Measurements from ENCODE around the gene ANO1.

The ANO1 gene

DNA sequence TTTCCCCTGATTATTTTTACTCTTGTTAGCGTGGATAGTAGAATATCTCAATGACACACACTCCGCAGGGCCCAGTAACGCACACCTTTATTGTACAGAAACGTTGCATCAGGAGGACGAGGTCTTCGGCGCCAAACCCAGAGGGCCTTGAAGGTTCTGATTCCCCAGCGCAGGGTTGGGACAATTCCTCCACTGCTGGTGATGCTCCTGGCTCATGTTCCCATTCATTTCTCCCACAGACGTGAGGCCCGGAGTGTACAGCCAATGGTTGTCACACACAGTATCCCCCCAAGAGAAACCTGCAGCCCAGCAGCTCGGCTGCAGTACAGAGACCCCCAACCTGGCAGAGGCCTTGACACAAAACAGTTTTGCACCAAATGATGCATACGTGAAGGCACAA, 6.1 kb upstream of the ANO1 start:
- Histone ChIP-seq H3K9me3 (ENCODE audit: insufficient read depth, low read length) (no peaks in the 10 kb centered on the region), H3K36me3 (ENCODE audit: low read length) (no peaks in the 10 kb centered on the region), H3K9ac (ENCODE audit: low read length) (no peak overlapping the region), H3K79me2 (ENCODE audit: insufficient read depth, low read length) (no peaks in the 10 kb centered on the region), H3K27ac (ENCODE audit: low read depth, low read length) (no peak overlapping the region), H3K4me3 (ENCODE audit: insufficient read depth, low read length, poor library complexity, severe bottlenecking) (no peak overlapping the region), H3F3A (ENCODE audit: insufficient read depth) (no peaks in the 10 kb centered on the region), H2AFZ (ENCODE audit: low read depth, low read length, severe bottlenecking) (no peak overlapping the region), H3K9me2 (replicated peaks; ENCODE audit: insufficient read depth, low read length) (no peaks in the 10 kb centered on the region), H4K20me1 (ENCODE audit: low read depth, low read length) (no peaks in the 10 kb centered on the region), H3K27me3 (ENCODE audit: low read length) (no peaks in the 10 kb centered on the region), H3K4me2 (ENCODE audit: low read depth, low read length, poor library complexity, severe bottlenecking) (no peak overlapping the region)
- TF ChIP-seq, protein P1, sequence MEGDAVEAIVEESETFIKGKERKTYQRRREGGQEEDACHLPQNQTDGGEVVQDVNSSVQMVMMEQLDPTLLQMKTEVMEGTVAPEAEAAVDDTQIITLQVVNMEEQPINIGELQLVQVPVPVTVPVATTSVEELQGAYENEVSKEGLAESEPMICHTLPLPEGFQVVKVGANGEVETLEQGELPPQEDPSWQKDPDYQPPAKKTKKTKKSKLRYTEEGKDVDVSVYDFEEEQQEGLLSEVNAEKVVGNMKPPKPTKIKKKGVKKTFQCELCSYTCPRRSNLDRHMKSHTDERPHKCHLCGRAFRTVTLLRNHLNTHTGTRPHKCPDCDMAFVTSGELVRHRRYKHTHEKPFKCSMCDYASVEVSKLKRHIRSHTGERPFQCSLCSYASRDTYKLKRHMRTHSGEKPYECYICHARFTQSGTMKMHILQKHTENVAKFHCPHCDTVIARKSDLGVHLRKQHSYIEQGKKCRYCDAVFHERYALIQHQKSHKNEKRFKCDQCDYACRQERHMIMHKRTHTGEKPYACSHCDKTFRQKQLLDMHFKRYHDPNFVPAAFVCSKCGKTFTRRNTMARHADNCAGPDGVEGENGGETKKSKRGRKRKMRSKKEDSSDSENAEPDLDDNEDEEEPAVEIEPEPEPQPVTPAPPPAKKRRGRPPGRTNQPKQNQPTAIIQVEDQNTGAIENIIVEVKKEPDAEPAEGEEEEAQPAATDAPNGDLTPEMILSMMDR (IDR thresholded peaks at IDR 0.05; ENCODE audit: insufficient read depth, low read length, poor library complexity, severe bottlenecking): no peak
- TF ChIP-seq EZH2phosphoT487 (conservative IDR thresholded peaks at IDR 0.05; ENCODE audit: low read length): no peak

DNA sequence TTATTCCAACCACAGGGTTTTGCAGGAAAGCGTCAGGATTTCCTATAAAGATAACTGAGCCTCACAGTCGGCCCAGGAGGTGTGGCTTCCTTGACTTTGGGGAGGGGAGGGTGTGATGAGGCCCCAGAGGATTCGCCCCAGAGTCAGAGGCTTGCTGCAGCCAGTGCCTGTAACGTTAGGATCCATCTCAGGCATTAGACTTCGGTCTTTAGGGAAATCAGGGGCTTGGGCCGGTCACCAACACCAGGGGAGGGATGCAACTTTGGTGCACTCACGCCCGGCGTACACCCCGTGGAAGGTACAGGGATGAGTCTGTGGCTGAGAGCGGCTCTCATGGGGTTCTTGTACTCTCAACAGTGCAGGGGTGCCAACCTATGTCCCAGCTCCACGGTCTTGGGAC, 5.7 kb upstream of the ANO1 start:
- TF ChIP-seq EZH2phosphoT487 (conservative IDR thresholded peaks at IDR 0.05; ENCODE audit: low read length): no peak
- TF ChIP-seq, protein P1 (IDR thresholded peaks at IDR 0.05; ENCODE audit: insufficient read depth, low read length, poor library complexity, severe bottlenecking): no peak
- Histone ChIP-seq H3K9me2 (replicated peaks; ENCODE audit: insufficient read depth, low read length) (no peaks in the 10 kb centered on the region), H3K9me3 (ENCODE audit: insufficient read depth, low read length) (no peaks in the 10 kb centered on the region), H3K36me3 (ENCODE audit: low read length) (no peaks in the 10 kb centered on the region), H3F3A (ENCODE audit: insufficient read depth) (no peaks in the 10 kb centered on the region), H3K27ac (ENCODE audit: low read depth, low read length) (no peak overlapping the region), H3K4me3 (ENCODE audit: insufficient read depth, low read length, poor library complexity, severe bottlenecking) (no peak overlapping the region), H2AFZ (ENCODE audit: low read depth, low read length, severe bottlenecking) (no peak overlapping the region), H3K27me3 (ENCODE audit: low read length) (no peaks in the 10 kb centered on the region), H3K9ac (ENCODE audit: low read length) (no peak overlapping the region), H3K4me2 (ENCODE audit: low read depth, low read length, poor library complexity, severe bottlenecking) (no peak overlapping the region), H3K79me2 (ENCODE audit: insufficient read depth, low read length) (no peaks in the 10 kb centered on the region), H4K20me1 (ENCODE audit: low read depth, low read length) (no peaks in the 10 kb centered on the region)

DNA sequence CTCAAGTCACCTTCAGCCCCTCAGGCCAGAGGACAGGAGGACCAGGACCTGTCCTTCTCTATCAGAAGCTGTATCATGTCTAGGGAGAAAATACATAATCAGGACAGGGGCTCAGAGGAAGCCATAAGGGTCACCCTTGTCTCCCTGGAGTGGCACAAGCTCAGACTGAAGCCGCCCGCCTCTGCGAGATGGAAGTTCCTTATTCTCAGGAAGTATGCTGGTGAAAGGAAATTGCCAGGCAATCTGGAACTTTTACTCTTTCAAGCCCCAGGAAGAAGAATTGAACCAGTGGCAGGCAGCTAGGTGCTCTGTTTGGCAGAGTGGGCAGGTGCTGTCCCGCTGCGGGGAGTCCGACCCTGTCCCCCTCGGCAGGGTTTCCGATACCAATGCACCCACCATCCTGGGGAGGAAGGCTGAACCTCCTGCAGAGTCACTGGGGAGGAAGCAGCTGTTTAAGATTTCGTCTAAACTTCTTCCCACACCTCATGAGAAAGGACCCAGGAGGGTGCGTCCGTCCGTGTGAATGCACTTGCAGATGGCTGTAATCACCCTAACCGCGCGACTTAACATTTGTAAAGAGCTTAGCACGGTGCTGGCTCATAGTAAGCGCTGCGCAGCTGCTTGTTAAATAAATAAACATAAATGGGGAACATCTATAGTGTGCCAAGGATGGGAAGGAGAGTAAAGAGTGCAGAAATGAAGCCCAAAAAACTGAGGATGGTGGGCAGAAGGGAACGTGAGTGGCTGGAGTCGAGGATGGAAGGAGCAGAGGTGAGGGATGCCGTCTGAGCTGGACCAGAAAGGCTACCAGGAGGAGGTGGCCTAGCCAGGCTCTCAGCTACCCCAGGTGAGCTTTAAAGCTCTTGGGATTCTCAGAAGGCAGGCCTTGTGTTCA, 5.0 kb upstream of the ANO1 start:
- no peaks in the 10 kb centered on the region for H3K9me3 ChIP-seq (ENCODE audit: insufficient read depth, low read length)
- H3K4me2 ChIP-seq (ENCODE audit: low read depth, low read length, poor library complexity, severe bottlenecking): no peak overlapping the region
- H3K4me3 ChIP-seq (ENCODE audit: insufficient read depth, low read length, poor library complexity, severe bottlenecking): no peak overlapping the region
- no peaks in the 10 kb centered on the region for H3K27me3 ChIP-seq (ENCODE audit: low read length)
- no peak overlapping the region for H3K9ac ChIP-seq (ENCODE audit: low read length)
- no peaks in the 10 kb centered on the region for H3K36me3 ChIP-seq (ENCODE audit: low read length)
- no peak overlapping the region for H2AFZ ChIP-seq (ENCODE audit: low read depth, low read length, severe bottlenecking)
- no peaks in the 10 kb centered on the region for H4K20me1 ChIP-seq (ENCODE audit: low read depth, low read length)
- TF ChIP-seq EZH2phosphoT487 (conservative IDR thresholded peaks at IDR 0.05; ENCODE audit: low read length): no peak
- TF ChIP-seq, protein P1 (IDR thresholded peaks at IDR 0.05; ENCODE audit: insufficient read depth, low read length, poor library complexity, severe bottlenecking): no peak
- H3F3A ChIP-seq (ENCODE audit: insufficient read depth): no peaks in the 10 kb centered on the region
- no peaks in the 10 kb centered on the region for H3K79me2 ChIP-seq (ENCODE audit: insufficient read depth, low read length)
- H3K9me2 ChIP-seq (replicated peaks; ENCODE audit: insufficient read depth, low read length): no peaks in the 10 kb centered on the region
- no peak overlapping the region for H3K27ac ChIP-seq (ENCODE audit: low read depth, low read length)

All from SU-DHL-6 (cell line).